ENCODE data around the gene NPR1. TPM values are rescaled to one million over a fixed set of nuclear protein-coding genes. Genes with fewer than 3 reads are reported as not detected.
A peak's percentile ranks its signal among the peaks of the same experiment; 100 is the strongest.

The NPR1 gene
- total RNA-seq, 1 experiment from 2014 or later, result 1.1 TPM

GRCh38 chr1:153630384-153630783 is 48.1 kb upstream of the NPR1 start:
- CTCF ChIA-PET, result no interaction called here
- intact Hi-C loops (cut with micrococcal nuclease; ENCODE audit: unreplicated experiment), result loop anchor here (5.0 kb wide), 1 partner anchor 98 kb away; no protein-coding TSS in a partner anchor
- no peak for DNase-seq (ENCODE audit: low spot score)
- Histone ChIP-seq H3K4me1 (ENCODE audit: insufficient read depth, low read length, poor library complexity, severe bottlenecking) (peaks cover 24% of the 10 kb centered on the region), H3K9me3 (ENCODE audit: low read depth, low read length, poor library complexity, severe bottlenecking) (no peaks in the 10 kb centered on the region), H3K27ac (ENCODE audit: low read depth, low read length, poor library complexity, severe bottlenecking) (no peak overlapping the region), H3K4me3 (ENCODE audit: low read depth, low read length, poor library complexity, severe bottlenecking) (no peak overlapping the region), H3K27me3 (replicated peaks; ENCODE audit: insufficient read depth, low read depth, low read length, poor library complexity) (no peaks in the 10 kb centered on the region), H3K36me3 (ENCODE audit: insufficient read depth, low read length, poor library complexity, severe bottlenecking) (no peaks in the 10 kb centered on the region)
- BruUV-seq (replicated peaks), result no TSS peak
- TF ChIP-seq CTCF (conservative IDR thresholded peaks at IDR 0.05; ENCODE audit: low read depth, low read length) (no peak), EZH2 (IDR thresholded peaks at IDR 0.05; ENCODE audit: borderline replicate concordance, low read depth, low read length, poor library complexity, severe bottlenecking) (no peak)
- POLR2A ChIA-PET (ENCODE audit: low non-redundant PET), result no interaction called here

GRCh38 chr1:153631047-153632022 is 47.2 kb upstream of the NPR1 start:
- Histone ChIP-seq H3K9me3 (ENCODE audit: low read depth, low read length, poor library complexity, severe bottlenecking) (no peaks in the 10 kb centered on the region), H3K4me1 (ENCODE audit: insufficient read depth, low read length, poor library complexity, severe bottlenecking) (peaks cover 32% of the 10 kb centered on the region), H3K4me3 (ENCODE audit: low read depth, low read length, poor library complexity, severe bottlenecking) (no peak overlapping the region), H3K27me3 (replicated peaks; ENCODE audit: insufficient read depth, low read depth, low read length, poor library complexity) (no peaks in the 10 kb centered on the region), H3K36me3 (ENCODE audit: insufficient read depth, low read length, poor library complexity, severe bottlenecking) (peaks cover 7% of the 10 kb centered on the region), H3K27ac (ENCODE audit: low read depth, low read length, poor library complexity, severe bottlenecking) (no peak overlapping the region)
- ChIA-PET CTCF (no interaction called here), POLR2A (ENCODE audit: low non-redundant PET) (no interaction called here)
- TF ChIP-seq CTCF (conservative IDR thresholded peaks at IDR 0.05; ENCODE audit: low read depth, low read length) (no peak), EZH2 (IDR thresholded peaks at IDR 0.05; ENCODE audit: borderline replicate concordance, low read depth, low read length, poor library complexity, severe bottlenecking) (no peak)
- DNase-seq (ENCODE audit: low spot score), result no peak
- no TSS peak for BruUV-seq (replicated peaks)
- intact Hi-C loops (cut with micrococcal nuclease; ENCODE audit: unreplicated experiment), result loop anchor here (5.0 kb wide), 1 partner anchor 99 kb away; no protein-coding TSS in a partner anchor

- TF ChIP-seq CTCF (conservative IDR thresholded peaks at IDR 0.05; ENCODE audit: low read depth, low read length) (no peak), EZH2 (IDR thresholded peaks at IDR 0.05; ENCODE audit: borderline replicate concordance, low read depth, low read length, poor library complexity, severe bottlenecking) (no peak)
- H3K36me3 ChIP-seq (ENCODE audit: insufficient read depth, low read length, poor library complexity, severe bottlenecking), result peaks cover 26% of the 10 kb centered on the region
- intact Hi-C loops (cut with micrococcal nuclease; ENCODE audit: unreplicated experiment), result loop anchor here (5.0 kb wide), 1 partner anchor 101 kb away; no protein-coding TSS in a partner anchor
- BruUV-seq (replicated peaks), result no TSS peak
- H3K27ac ChIP-seq (ENCODE audit: low read depth, low read length, poor library complexity, severe bottlenecking), result no peak overlapping the region
- ChIA-PET CTCF (interaction anchor here (1.5 kb wide), 1 partner anchor 100 kb away, joined by 4 read pairs; no protein-coding TSS in a partner anchor), POLR2A (ENCODE audit: low non-redundant PET) (interaction anchor here (0.6 to 1.0 kb wide), 3 partner anchors 14 to 86 kb away, joined by 3 to 7 read pairs (median 4); no protein-coding TSS in a partner anchor)
- no peaks in the 10 kb centered on the region for H3K9me3 ChIP-seq (ENCODE audit: low read depth, low read length, poor library complexity, severe bottlenecking)
- no peak for DNase-seq (ENCODE audit: low spot score)
- H3K4me1 ChIP-seq (ENCODE audit: insufficient read depth, low read length, poor library complexity, severe bottlenecking), result peaks cover 15% of the 10 kb centered on the region
- H3K27me3 ChIP-seq (replicated peaks; ENCODE audit: insufficient read depth, low read depth, low read length, poor library complexity), result no peaks in the 10 kb centered on the region
- H3K4me3 ChIP-seq (ENCODE audit: low read depth, low read length, poor library complexity, severe bottlenecking), result peak overlapping the region; percentile 91
Measured at GRCh38 chr1:153633161-153633753, 45.2 kb upstream of the NPR1 start.
